Cardiac muscle cell (in vitro differentiated cells and primary cell): Measurements from ENCODE around the gene GALP. TPM values are rescaled to one million over a fixed set of nuclear protein-coding genes. Genes with fewer than 3 reads are reported as not detected.

Experiments
- DNase-seq, 2 donors: peaks; one replicate each; pipeline versions ENCODE4 v3.0.0 to v3.0.0-alpha.2; 2010 to 2017; ENCODE audit warnings: low read depth in 1 of 2, low spot score in 1 of 2
- H3K27ac ChIP-seq: fragments of 200-600 bp; sonication (generic); 2 replicates; pipeline ENCODE4 v1.5.1; 2016
- H3K27me3 ChIP-seq: fragments of 200-600 bp; sonication (generic); 2 replicates; pipeline ENCODE4 v1.6.0; 2016; ENCODE audit warnings: control low read depth
- H3K36me3 ChIP-seq: fragments of 200-600 bp; sonication (generic); 2 replicates; pipeline ENCODE4 v1.5.1; 2016; ENCODE audit warnings: control low read depth
- H3K4me1 ChIP-seq: fragments of 200-600 bp; sonication (generic); 2 replicates; pipeline ENCODE4 v1.8.1; 2017; ENCODE audit warnings: low read depth, mild to moderate bottlenecking, mixed run types
- H3K4me3 ChIP-seq: fragments of 200-600 bp; sonication (generic); 2 replicates; pipeline ENCODE4 v1.5.1; 2016; ENCODE audit warnings: mild to moderate bottlenecking
- H3K9me3 ChIP-seq: fragments of 200-600 bp; sonication (generic); 2 replicates; pipeline ENCODE4 v1.5.1; 2017; ENCODE audit warnings: low read depth, mild to moderate bottlenecking, control low read depth
- polyA plus RNA-seq: library from polyadenylated mRNA; unstranded; fragments of >200 nt; fragmentation: Nextera tagmentation; extraction: Ambion mirVana; gene quantifications from 2 replicates; pipeline ENCODE4 v1.2.1, GENCODE V29; 2016
- total RNA-seq: library from RNA; depleted of rRNA; stranded (reverse); fragments of >200 nt; gene quantifications from 2 replicates; pipeline ENCODE4 v1.2.3, GENCODE V29; 2016
- TF ChIP-seq, protein P1 (sequence below): IDR thresholded peaks from 2 replicates; pipeline ENCODE4 v1.5.1; 2012; ENCODE audit warnings: low read depth, mild to moderate bottlenecking, low read length

The GALP gene
- total and polyA plus RNA-seq, 2 experiments from 2014 or later, result 0.21 TPM; not detected in 1

DNA sequence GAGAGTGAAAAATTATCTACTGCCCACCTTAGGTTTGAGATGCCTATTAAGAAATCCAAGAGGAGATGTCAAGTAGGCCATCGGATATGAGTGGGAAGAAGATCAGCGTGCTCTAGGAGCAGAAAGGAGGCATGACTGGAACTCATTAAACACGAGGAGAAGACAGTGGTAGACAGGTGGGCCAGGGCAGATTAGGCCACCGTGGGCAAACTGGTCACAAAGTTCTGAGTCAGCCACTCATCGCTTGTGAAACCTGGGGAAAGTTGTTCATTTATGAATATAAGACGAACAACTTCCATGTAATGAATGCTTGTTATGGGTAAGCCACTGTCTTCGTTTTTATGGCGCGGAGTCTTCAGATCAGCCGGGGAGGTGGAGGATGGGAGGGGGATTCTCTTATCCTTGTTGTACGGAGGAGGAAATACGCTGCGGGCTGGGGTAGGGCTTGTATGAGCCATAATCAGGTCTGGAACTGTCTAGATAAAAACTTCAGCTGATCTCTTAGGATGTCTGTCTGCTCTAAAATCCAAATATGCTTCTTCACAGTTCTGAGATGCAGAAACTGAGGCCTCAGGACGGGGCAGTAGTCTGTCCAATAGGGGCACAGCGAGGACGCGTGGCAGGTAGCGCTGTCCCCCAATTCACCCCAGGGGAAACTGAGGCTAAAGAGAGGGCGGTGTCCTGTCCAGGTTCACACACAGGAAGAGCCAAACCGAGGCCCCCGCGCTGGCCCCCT is 35.8 kb upstream of the GALP start:
- Histone ChIP-seq H3K4me1 (peaks cover 4% of the 10 kb centered on the region), H3K27ac (peak overlapping the region; percentile 50), H3K27me3 (no peaks in the 10 kb centered on the region), H3K36me3 (no peaks in the 10 kb centered on the region), H3K9me3 (no peaks in the 10 kb centered on the region), H3K4me3 (peak overlapping the region; percentile 34)
- DNase-seq, result no peak
- TF ChIP-seq, protein P1, sequence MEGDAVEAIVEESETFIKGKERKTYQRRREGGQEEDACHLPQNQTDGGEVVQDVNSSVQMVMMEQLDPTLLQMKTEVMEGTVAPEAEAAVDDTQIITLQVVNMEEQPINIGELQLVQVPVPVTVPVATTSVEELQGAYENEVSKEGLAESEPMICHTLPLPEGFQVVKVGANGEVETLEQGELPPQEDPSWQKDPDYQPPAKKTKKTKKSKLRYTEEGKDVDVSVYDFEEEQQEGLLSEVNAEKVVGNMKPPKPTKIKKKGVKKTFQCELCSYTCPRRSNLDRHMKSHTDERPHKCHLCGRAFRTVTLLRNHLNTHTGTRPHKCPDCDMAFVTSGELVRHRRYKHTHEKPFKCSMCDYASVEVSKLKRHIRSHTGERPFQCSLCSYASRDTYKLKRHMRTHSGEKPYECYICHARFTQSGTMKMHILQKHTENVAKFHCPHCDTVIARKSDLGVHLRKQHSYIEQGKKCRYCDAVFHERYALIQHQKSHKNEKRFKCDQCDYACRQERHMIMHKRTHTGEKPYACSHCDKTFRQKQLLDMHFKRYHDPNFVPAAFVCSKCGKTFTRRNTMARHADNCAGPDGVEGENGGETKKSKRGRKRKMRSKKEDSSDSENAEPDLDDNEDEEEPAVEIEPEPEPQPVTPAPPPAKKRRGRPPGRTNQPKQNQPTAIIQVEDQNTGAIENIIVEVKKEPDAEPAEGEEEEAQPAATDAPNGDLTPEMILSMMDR, result no peak

DNA sequence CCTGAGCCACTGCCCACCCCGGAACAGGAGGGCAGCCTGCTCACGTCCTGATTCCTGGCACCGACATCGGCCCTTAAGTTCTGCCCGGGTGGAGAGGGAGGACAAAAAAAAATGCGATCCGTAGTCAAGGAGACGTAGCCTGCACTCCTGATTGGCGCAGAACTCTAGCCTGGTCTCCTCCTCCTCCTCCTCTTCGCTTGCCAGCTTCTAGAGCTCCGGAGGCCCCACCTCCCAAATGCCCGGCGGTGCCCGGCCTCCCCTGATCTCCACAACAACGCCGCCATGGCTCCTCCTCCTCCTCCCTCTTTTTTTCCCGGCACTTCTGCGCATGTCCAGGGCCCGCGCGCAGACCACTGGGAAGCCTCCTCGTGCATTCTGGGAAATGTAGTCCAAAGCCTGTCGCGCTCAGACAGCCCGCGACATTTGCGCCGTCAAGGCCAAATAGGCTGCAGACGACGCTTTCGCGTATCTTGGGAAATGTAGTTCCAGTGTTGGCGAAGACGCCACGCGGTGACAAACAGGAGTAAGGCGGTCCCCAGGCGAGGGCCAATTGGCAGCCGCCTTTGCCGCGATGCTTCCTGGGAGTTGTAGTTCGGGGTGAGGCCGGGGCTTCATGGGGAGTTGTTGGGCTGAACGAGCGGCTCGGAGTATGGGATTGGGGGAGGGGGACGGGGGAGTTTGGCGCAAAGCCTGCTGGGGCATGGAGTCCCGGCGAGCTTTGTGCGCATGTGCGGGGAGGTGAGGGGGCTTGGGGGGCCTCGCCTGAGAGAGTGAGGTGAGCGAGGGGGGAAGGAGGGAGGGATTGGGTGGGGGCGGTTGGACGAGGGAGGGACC is 35.0 kb upstream of the GALP start, which contains the start of gene ZNF444:
ZNF444 (plus strand) TSS at position 705 of the 834 bp plus-strand sequence. CDS start 5,625 bp downstream, outside the sequence.
- H3K9me3 ChIP-seq, result no peaks in the 10 kb centered on the region
- peaks cover 4% of the 10 kb centered on the region for H3K4me1 ChIP-seq
- TF ChIP-seq, protein P1, result no peak
- no peaks in the 10 kb centered on the region for H3K36me3 ChIP-seq
- H3K4me3 ChIP-seq, result peak within 1 kb of the TSS; percentile 34
- H3K27me3 ChIP-seq, result no peaks in the 10 kb centered on the region
- peak within 1 kb of the TSS; percentile 81 for H3K27ac ChIP-seq
- DNase-seq, result peak; percentile 99 to 100

DNA sequence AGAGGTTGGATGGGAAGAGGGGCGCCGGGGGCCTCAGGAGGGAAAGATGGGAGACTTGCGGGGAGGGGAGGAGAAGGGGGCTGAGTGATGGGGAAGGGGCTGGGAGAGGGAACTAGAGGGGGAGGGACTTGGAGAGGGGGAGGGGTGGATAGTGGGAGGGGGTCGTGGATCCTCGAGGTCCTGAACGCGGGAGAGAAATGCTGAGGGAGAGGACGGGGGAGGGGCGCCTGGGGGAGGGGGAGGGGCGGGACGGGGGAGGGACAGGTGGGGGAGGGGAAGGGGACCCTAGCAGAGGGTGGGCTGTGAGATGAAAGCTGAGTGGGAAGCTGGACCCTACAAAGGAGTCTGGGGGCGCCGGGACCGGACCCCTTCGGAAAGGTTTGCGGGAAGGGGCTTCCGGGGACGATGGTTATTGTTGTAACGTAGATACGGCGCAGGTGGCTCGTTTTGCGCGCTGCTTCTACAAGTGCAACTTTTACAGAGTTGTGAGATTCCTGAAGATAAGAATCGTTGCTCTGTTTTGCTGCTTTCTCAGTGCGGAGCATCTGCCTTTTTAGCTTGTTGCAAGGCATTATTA is 34.3 kb upstream of the GALP start:
- Histone ChIP-seq H3K36me3 (no peaks in the 10 kb centered on the region), H3K4me1 (peaks cover 4% of the 10 kb centered on the region), H3K27ac (peak overlapping the region; percentile 81), H3K9me3 (no peaks in the 10 kb centered on the region), H3K4me3 (peak overlapping the region; percentile 34), H3K27me3 (no peaks in the 10 kb centered on the region)
- TF ChIP-seq, protein P1, result no peak
- DNase-seq, result peak in 1 of 2 donors; percentile 21

DNA sequence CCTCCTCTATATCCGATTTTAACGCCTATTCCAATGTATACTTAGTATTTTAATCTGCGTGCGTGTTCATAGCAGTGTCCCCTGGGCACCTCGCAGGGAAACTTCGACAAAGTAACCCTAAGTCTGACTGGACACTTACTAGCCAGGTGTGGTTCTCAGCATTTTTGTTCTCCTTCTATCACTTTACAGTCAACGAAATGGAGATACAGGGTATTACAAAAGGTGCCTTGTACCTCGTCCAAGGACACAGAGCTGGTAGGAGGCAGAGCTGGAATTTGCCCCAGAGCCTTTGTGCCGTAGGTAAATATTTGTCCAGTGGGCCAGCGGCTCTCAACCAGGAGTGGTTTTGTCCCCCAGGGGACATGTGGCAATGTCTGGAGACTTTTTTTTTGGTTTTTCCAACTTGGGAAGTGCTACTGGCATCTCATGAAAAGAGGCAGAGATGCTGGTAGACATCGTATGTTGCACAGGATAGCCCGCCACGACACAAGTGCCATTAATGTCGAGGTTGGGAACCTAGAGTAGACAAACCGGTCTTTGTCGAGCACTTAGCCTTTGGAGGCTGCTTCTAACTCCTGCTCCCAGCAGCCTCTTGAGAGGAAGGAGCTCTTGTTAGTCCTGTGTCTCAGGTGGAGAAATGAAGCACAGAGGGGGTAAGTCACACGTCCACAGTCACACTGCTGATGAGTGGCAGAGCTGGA is 33.6 kb upstream of the GALP start:
- peak overlapping the region; percentile 34 for H3K4me3 ChIP-seq
- no peaks in the 10 kb centered on the region for H3K36me3 ChIP-seq
- no peak for DNase-seq
- peaks cover 4% of the 10 kb centered on the region for H3K4me1 ChIP-seq
- TF ChIP-seq, protein P1, result no peak
- no peaks in the 10 kb centered on the region for H3K27me3 ChIP-seq
- H3K9me3 ChIP-seq, result no peaks in the 10 kb centered on the region
- H3K27ac ChIP-seq, result peak overlapping the region; percentile 1

DNA sequence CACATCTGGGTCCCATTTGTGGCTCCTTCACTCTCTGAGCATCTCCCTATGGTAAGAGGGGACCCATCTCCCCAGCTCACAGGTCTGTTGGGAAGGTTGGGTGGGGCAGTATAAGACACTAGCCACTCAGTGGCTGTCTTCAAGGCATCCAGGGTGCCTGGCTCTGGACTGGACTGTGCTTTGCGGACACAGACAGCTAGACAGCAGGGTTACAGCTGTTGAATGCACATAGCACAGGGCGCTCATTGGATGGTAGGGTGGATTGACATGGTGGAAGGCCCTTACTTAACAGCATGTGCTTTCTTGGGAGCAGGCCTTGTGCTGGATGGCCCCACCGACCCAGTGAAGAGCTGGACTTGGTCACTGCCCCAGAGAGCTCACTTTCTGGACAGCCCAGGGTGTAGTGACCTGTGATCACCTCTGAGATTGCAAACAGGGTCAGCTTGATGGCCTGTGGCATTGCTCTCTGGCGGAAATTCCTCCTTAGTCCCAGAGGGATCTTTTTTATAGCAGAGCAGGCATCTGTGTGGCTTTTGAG is 32.8 kb upstream of the GALP start:
- Histone ChIP-seq H3K27me3 (no peaks in the 10 kb centered on the region), H3K27ac (no peak overlapping the region), H3K9me3 (no peaks in the 10 kb centered on the region), H3K4me3 (no peak overlapping the region), H3K4me1 (peaks cover 4% of the 10 kb centered on the region), H3K36me3 (peaks cover 3% of the 10 kb centered on the region)
- DNase-seq, result no peak
- TF ChIP-seq, protein P1, result no peak
